Measurements from ENCODE around the gene CD48.
A peak's percentile ranks its signal among the peaks of the same experiment; 100 is the strongest.
"Not testable (repeated sequence)": the region's sequence is repeated elsewhere in the genome, so short reads cannot be mapped to it uniquely, and the experiment has no call there.

The CD48 gene

GRCh38 chr1:160741612-160742348 is 30.2 kb upstream of the CD48 start:
- peak; percentile 4 for DNase-seq (ENCODE audit: low read depth)

- no peak for DNase-seq (ENCODE audit: low read depth)
Observed at GRCh38 chr1:160741092-160741501, 29.5 kb upstream of the CD48 start.

GRCh38 chr1:160740133-160740688 is 28.6 kb upstream of the CD48 start:
- no peak for DNase-seq (ENCODE audit: low read depth)

- DNase-seq (ENCODE audit: low read depth), result no peak
Observed at GRCh38 chr1:160739098-160739511, 27.5 kb upstream of the CD48 start, which contains the start of gene SLAMF7. Gene SLAMF7, plus strand, starts transcription at chr1:160739247. Its CDS starts 55 bp downstream, at chr1:160739302.

GRCh38 chr1:160738271-160738670 is 26.6 kb upstream of the CD48 start:
- no peak for DNase-seq (ENCODE audit: low read depth)

GRCh38 chr1:160734301-160734700 is 22.7 kb upstream of the CD48 start:
- DNase-seq (ENCODE audit: low read depth), result no peak

GRCh38 chr1:160733898-160734297 is 22.3 kb upstream of the CD48 start:
- no peak for DNase-seq (ENCODE audit: low read depth)

GRCh38 chr1:160731990-160732389 is 20.4 kb upstream of the CD48 start:
- no peak for DNase-seq (ENCODE audit: low read depth)

- DNase-seq (ENCODE audit: low read depth), result not testable (repeated sequence)
Observed at GRCh38 chr1:160731564-160731963, 19.9 kb upstream of the CD48 start.

GRCh38 chr1:160727316-160727640 is 15.7 kb upstream of the CD48 start:
- no peak for DNase-seq (ENCODE audit: low read depth)

GRCh38 chr1:160726498-160727315 is 15.1 kb upstream of the CD48 start:
- DNase-seq (ENCODE audit: low read depth), result peak; percentile 68

- DNase-seq (ENCODE audit: low read depth), result no peak
Observed at GRCh38 chr1:160726114-160726497, 14.5 kb upstream of the CD48 start.

- DNase-seq (ENCODE audit: low read depth), result no peak
Observed at GRCh38 chr1:160724465-160725242, 13.0 kb upstream of the CD48 start.

- DNase-seq (ENCODE audit: low read depth), result no peak
Observed at GRCh38 chr1:160723332-160723731, 11.7 kb upstream of the CD48 start.

- DNase-seq (ENCODE audit: low read depth), result no peak
Observed at GRCh38 chr1:160722726-160723125, 11.1 kb upstream of the CD48 start.

GRCh38 chr1:160721473-160721872 is 9.9 kb upstream of the CD48 start:
- no peak for DNase-seq (ENCODE audit: low read depth)

- DNase-seq (ENCODE audit: low read depth), result no peak
Observed at GRCh38 chr1:160720356-160721085, 8.9 kb upstream of the CD48 start.

- DNase-seq (ENCODE audit: low read depth), result no peak
Observed at GRCh38 chr1:160718210-160718609, 6.6 kb upstream of the CD48 start.

- DNase-seq (ENCODE audit: low read depth), result no peak
Observed at GRCh38 chr1:160717306-160717705, 5.7 kb upstream of the CD48 start.

- no peak for DNase-seq (ENCODE audit: low read depth)
Observed at GRCh38 chr1:160716013-160716412, 4.4 kb upstream of the CD48 start.

GRCh38 chr1:160714034-160714648 is 2.5 kb upstream of the CD48 start:
- DNase-seq (ENCODE audit: low read depth), result not testable (repeated sequence)

All from CMK (cell line).